ENCODE results near the gene DAB2IP.

DAB2IP gene

DNA sequence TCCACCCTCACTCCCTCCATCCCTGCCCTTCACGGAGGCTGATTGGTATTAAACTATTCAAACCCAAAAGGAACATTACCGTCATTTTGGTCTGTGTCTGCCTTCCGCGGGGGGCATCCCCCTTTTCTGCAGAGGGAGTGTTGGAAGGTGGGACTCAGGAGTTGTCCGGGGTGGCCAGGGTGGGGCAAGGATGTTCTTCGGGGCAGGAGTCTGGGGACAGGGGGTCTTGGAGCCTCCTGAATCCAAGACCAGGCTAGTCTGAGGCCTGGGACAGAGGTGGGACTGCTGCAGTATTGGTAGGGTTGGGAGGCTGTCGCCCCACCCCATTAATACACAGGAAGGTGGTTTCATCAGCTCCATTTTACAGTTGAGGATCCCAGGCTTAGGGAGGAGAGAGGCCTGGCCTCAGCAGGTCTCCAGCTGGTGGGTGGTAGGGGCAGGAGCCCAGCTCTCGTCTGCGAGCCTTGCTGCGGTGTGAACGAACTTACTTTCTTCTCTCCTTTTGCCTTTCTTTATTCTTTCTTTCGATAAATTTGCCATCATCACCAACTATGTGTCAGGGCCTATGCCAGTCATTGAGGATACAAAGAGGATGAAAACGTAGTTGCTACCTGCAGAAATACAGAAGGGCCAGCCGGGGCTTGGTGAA, 33.8 kb downstream of the DAB2IP start:
- no peak for DNase-seq (ENCODE audit: low spot score)
- TF ChIP-seq, protein P1, sequence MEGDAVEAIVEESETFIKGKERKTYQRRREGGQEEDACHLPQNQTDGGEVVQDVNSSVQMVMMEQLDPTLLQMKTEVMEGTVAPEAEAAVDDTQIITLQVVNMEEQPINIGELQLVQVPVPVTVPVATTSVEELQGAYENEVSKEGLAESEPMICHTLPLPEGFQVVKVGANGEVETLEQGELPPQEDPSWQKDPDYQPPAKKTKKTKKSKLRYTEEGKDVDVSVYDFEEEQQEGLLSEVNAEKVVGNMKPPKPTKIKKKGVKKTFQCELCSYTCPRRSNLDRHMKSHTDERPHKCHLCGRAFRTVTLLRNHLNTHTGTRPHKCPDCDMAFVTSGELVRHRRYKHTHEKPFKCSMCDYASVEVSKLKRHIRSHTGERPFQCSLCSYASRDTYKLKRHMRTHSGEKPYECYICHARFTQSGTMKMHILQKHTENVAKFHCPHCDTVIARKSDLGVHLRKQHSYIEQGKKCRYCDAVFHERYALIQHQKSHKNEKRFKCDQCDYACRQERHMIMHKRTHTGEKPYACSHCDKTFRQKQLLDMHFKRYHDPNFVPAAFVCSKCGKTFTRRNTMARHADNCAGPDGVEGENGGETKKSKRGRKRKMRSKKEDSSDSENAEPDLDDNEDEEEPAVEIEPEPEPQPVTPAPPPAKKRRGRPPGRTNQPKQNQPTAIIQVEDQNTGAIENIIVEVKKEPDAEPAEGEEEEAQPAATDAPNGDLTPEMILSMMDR (IDR thresholded peaks at IDR 0.05; ENCODE audit: extremely low read depth, insufficient read depth, missing control alignments) = no peak
- in situ Hi-C loops (cut with MboI; ENCODE audit: low pct_unique_long_range_greater_than_20kb, low sequenced_read_pairs, unreplicated experiment) = loop anchor here (25.0 kb wide), 1 partner anchor 302 kb away; no protein-coding TSS in a partner anchor

DNA sequence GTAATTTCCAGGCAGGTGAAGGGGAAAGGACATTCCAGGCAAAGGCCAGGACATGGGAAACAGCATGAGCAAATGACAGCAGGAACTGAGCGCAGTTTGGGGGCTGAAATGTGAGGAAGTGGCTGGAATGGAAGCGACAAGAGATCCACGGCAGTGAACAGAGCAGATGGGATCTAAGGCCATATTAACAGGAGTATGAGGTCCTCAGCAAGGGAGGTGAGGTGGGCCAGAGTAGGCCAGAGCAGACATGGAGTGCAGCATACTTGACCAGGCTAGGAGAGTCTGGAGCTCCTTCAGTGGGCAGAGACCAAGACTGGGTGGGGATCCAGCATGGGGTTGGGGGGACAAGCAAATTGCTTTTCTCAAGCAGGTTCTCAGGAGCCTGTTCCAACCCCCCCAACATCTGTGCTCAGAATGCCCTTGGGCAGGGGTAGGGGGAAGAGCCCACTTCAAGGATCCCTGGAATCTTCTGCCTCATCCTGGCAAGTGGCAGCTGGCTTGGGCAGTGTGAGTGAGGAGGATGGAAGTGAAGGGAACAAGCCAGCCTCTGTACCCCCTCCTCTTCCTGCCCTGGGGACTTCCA, 34.5 kb downstream of the DAB2IP start:
- DNase-seq (ENCODE audit: low spot score) = no peak
- TF ChIP-seq, protein P1 (IDR thresholded peaks at IDR 0.05; ENCODE audit: extremely low read depth, insufficient read depth, missing control alignments) = no peak
- in situ Hi-C loops (cut with MboI; ENCODE audit: low pct_unique_long_range_greater_than_20kb, low sequenced_read_pairs, unreplicated experiment) = loop anchor here (25.0 kb wide), 1 partner anchor 301 kb away; no protein-coding TSS in a partner anchor

DNA sequence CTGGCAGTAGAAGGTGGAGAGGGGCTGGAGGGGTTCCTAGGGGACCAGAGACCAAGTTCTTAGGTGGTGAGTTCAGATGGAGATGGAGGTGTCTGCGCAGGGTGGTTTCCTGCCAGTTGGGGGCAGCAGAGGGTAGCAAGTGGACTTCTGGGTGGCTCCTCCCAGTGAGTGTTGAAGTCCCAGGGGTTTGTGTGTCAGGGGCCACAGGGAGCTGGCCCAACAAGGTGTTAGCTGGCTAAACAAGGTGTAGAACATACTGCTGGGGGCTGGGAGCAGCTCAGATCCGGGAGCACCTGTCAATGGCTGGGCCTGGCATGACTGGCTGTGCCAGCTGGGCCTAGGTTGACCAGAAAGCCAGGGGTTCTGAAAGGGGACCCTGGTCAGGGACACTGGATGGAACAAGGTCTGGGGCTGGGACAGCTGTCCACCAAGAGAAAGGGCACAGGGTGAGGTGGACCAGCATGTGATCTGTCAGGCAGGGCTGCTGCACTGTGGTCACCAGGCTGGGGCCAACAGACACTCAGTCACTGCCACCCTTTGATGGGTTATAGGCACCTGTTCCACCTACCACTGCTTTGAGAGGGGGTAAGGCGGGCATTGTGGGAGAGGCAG, 35.6 kb downstream of the DAB2IP start:
- DNase-seq (ENCODE audit: low spot score) = peak; percentile 86
- in situ Hi-C loops (cut with MboI; ENCODE audit: low pct_unique_long_range_greater_than_20kb, low sequenced_read_pairs, unreplicated experiment) = loop anchor here (25.0 kb wide), 1 partner anchor 300 kb away; no protein-coding TSS in a partner anchor
- TF ChIP-seq, protein P1 (IDR thresholded peaks at IDR 0.05; ENCODE audit: extremely low read depth, insufficient read depth, missing control alignments) = peak; percentile 89

DNA sequence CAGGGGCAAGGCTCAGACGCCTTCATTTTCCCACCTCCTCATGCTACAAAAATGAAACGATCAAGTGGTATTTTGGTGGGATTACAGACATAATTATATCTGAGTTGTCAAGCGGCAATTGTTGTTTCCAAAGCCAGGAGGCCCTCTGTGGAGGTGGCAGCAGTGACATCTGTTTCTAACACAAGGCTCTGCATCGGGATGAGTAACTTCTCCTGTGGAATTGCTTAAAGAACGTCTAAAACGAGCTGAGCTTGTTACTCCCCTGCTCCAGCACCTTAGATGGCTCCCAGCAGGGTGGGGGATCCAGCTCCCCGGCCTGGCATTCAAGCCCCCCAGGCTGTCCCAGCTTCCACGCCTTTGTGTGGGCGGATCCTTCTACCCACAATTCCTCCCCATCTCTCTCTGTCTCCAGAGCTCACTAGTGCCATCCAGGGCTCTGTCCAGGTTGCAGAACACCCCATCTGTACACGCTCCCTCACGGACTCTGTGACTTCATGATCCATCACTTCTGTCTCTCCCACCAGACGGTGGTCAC, 36.8 kb downstream of the DAB2IP start:
- no peak for DNase-seq (ENCODE audit: low spot score)
- in situ Hi-C loops (cut with MboI; ENCODE audit: low pct_unique_long_range_greater_than_20kb, low sequenced_read_pairs, unreplicated experiment) = loop anchor here (25.0 kb wide), 1 partner anchor 299 kb away; no protein-coding TSS in a partner anchor
- TF ChIP-seq, protein P1 (IDR thresholded peaks at IDR 0.05; ENCODE audit: extremely low read depth, insufficient read depth, missing control alignments) = no peak

DNA sequence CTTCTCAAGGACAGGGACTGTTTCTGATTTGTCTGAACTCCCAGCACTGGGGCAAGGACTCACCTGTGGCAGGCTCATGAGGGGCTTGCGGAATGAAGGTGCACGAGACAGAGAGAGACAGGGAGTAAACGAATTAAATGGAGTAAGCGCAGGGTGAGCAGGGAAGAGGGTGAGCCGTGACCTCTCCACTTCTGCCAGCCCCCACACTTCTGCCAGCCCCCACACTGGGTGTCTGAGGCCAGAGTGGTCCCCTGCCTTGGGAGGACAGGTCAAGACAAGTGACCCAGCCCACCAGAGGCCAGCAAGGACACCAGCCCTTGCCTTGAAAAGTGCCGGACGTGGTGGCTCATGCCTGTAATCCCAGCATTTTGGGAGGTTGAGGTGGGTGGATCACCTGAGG, 37.2 kb downstream of the DAB2IP start:
- DNase-seq (ENCODE audit: low spot score) = no peak
- in situ Hi-C loops (cut with MboI; ENCODE audit: low pct_unique_long_range_greater_than_20kb, low sequenced_read_pairs, unreplicated experiment) = loop anchor here (25.0 kb wide), 1 partner anchor 299 kb away; no protein-coding TSS in a partner anchor
- TF ChIP-seq, protein P1 (IDR thresholded peaks at IDR 0.05; ENCODE audit: extremely low read depth, insufficient read depth, missing control alignments) = no peak

DNA sequence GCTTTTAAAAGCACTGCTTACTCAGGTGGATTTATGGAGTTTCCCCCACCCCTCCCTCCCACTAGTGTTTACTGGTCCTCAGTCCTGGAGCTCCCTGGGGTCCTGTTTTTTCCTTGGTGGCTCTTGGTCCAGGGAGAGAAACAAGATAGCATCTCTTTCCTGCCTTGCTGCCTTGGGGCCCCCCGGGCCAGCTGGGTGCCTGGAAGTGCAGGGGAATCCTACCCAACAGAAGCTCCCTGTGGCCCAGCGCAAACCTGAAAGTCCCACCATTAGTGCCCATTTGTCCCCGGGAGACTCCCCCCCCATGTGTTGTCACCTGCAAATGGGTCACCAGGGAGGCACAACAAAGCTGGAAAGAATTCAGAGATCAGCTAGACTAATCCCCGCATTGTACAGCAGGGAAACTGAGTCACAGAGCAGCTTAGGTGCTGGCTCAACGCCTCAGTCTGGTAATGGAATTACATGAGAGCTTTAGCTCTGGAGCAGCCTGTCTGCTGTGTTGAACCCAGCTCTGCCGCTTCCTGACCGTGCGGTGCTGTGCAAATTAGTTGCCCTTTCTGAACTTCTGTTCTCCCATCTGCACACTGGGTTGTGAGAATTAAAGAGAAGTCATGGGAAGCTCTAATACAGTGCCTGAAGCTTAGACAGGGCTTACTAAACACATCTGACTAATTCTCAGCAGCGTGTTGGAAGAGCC, 38.2 kb downstream of the DAB2IP start:
- DNase-seq (ENCODE audit: low spot score) = no peak
- in situ Hi-C loops (cut with MboI; ENCODE audit: low pct_unique_long_range_greater_than_20kb, low sequenced_read_pairs, unreplicated experiment) = loop anchor here (25.0 kb wide), 1 partner anchor 298 kb away; no protein-coding TSS in a partner anchor
- TF ChIP-seq, protein P1 (IDR thresholded peaks at IDR 0.05; ENCODE audit: extremely low read depth, insufficient read depth, missing control alignments) = no peak

All from GM13977 (cell line).